ENCODE data around the gene ELANE. TPM values are rescaled to one million over a fixed set of nuclear protein-coding genes. Genes with fewer than 3 reads are reported as not detected.

The ELANE gene
- total RNA-seq, 2 donors from 2014 or later, result 0.67 to 0.83 TPM

DNA sequence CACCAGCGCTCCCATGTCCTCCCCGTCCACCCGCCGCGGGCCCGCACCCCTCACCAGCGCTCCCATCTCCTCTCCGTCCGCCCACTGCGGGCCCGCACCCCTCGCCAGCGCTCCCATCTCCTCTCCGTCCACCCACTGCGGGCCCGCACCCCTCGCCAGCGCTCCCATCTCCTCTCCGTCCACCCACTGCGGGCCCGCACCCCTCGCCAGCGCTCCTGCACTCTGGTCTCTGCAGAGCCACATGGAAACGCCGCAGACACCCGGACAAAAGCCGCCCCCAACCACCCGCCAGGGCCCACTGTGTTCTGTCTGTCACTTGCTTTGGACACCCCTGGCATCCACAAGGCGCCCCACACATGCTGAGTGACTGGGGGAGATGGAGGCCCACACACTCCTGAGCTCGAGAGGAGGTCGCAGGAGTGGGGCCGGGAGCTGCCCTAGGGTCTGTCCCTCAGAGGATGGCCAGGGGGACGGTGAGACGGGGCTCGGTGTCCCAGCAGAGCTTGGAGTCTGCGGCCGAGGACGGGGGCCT lies 14.7 kb downstream of the ELANE start:
- peaks cover 0 to 27% of the 10 kb centered on the region in 2 donors for H3K4me1 ChIP-seq
- peaks cover 20% of the 10 kb centered on the region for H3K36me3 ChIP-seq
- TF ChIP-seq, protein P1, sequence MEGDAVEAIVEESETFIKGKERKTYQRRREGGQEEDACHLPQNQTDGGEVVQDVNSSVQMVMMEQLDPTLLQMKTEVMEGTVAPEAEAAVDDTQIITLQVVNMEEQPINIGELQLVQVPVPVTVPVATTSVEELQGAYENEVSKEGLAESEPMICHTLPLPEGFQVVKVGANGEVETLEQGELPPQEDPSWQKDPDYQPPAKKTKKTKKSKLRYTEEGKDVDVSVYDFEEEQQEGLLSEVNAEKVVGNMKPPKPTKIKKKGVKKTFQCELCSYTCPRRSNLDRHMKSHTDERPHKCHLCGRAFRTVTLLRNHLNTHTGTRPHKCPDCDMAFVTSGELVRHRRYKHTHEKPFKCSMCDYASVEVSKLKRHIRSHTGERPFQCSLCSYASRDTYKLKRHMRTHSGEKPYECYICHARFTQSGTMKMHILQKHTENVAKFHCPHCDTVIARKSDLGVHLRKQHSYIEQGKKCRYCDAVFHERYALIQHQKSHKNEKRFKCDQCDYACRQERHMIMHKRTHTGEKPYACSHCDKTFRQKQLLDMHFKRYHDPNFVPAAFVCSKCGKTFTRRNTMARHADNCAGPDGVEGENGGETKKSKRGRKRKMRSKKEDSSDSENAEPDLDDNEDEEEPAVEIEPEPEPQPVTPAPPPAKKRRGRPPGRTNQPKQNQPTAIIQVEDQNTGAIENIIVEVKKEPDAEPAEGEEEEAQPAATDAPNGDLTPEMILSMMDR (IDR thresholded peaks at IDR 0.05), result no peak
- H3K9me3 ChIP-seq, result no peaks in the 10 kb centered on the region
- no peak overlapping the region for H3K27ac ChIP-seq
- DNase-seq (ENCODE audit: low spot score), result no peak
- H3K4me3 ChIP-seq, result no peak overlapping the region
- H3K27me3 ChIP-seq, result no peaks in the 10 kb centered on the region

DNA sequence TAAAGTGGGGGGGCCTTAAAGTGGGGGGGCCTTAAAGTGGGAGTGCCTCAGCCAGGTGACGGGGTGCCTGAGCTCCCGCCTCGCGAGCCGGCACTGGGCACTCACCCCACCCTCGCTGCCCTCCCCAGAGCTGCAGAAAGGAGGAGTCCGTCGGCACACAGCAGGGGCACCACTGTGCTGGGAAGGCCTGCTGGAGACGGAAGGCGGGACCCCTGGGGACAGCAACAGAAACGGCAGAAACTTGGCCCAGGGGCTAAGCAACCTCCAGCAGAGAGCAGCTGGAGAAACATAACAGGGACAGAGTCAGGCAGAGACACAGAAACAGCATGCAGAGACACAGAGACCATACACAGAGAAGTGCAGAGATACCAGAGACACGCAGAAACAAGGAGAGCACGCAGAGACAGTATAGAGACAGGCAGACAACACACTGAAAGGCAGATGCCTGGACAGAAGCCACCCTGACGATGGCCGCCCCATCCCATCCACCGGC lies 15.2 kb downstream of the ELANE start:
- no peaks in the 10 kb centered on the region for H3K27me3 ChIP-seq
- H3K4me3 ChIP-seq, result no peak overlapping the region
- H3K27ac ChIP-seq, result no peak overlapping the region
- no peaks in the 10 kb centered on the region for H3K9me3 ChIP-seq
- peaks cover 20% of the 10 kb centered on the region for H3K36me3 ChIP-seq
- H3K4me1 ChIP-seq, result peaks cover 0 to 24% of the 10 kb centered on the region in 2 donors
- TF ChIP-seq, protein P1 (IDR thresholded peaks at IDR 0.05), result no peak
- no peak for DNase-seq (ENCODE audit: low spot score)

DNA sequence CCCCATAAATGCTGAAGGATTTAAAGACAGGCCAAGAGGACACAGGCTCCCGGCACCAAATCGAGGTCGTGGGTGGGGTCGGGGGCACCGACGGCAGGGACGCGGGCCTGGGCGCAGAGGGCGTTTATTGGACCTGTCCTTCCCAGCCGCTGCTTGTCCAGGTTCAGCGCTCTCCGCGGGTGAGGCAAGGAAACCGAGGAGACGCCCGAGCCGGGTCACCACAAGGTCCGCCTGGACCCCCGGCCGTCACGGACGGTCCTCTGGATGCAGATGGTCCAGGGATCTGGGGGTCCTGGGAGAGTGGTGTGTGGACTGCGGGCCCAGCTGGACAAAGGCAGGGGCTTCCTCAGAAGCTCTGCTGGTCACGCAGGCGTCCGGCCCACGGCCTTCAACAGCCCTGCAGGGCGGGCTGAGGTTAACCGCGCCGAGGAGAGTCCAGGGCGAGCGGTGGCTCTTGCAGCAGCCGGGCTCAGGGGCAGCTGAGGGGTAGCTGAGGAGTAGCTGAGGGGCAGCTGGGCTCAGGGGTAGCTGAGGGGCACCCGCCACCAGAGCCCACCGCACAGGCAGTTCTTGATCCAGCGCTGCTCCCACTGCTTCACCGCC lies 15.9 kb downstream of the ELANE start:
- no peaks in the 10 kb centered on the region for H3K27me3 ChIP-seq
- H3K9me3 ChIP-seq, result no peaks in the 10 kb centered on the region
- peaks cover 20% of the 10 kb centered on the region for H3K36me3 ChIP-seq
- peaks cover 0 to 21% of the 10 kb centered on the region in 2 donors for H3K4me1 ChIP-seq
- no peak overlapping the region for H3K27ac ChIP-seq
- TF ChIP-seq, protein P1 (IDR thresholded peaks at IDR 0.05), result no peak
- no peak overlapping the region for H3K4me3 ChIP-seq
- no peak for DNase-seq (ENCODE audit: low spot score)

DNA sequence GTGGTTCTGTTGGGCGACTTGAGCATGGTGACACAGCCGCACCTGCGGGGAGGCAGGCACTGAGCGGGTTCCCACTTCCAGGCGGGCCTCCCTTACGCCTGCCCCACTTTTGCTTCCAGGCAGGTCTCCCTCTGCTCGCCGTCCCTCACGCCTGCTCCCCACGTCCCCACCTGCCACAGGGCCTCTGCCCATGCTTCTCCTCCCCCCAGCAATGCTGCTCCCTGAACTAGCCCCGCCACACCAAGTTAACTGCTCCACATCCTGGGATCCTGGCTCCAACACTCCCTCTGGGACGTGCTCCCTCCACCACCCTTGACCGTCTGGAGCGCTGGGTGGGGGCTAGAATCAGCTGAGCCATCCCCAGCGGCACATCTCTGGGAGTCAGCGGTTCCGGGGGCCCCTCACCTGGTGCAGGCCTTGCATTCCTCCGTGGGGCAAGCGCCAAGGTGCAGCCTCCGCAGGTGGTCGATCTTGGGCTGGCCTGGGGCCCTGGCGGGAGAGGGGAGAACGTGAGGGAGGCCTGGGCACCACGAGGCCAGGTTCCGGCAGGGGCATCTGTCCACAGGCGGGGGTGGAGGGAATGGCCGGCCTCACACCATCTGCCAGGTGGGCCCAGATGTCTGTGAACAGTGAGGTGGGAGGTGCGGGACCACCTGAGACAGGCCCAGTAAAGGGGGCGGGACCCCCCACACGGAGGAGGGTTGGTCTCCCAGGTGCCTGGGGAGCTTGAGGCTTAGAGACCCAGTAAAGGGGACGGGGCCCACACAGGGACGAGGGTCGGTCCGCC lies 16.5 kb downstream of the ELANE start:
- H3K27me3 ChIP-seq, result no peaks in the 10 kb centered on the region
- no peak for DNase-seq (ENCODE audit: low spot score)
- TF ChIP-seq, protein P1 (IDR thresholded peaks at IDR 0.05), result no peak
- peak overlapping the region; percentile 68 to 78 for H3K27ac ChIP-seq
- peaks cover 0 to 14% of the 10 kb centered on the region in 2 donors for H3K4me1 ChIP-seq
- peaks cover 24% of the 10 kb centered on the region for H3K36me3 ChIP-seq
- H3K4me3 ChIP-seq, result no peak overlapping the region
- no peaks in the 10 kb centered on the region for H3K9me3 ChIP-seq

DNA sequence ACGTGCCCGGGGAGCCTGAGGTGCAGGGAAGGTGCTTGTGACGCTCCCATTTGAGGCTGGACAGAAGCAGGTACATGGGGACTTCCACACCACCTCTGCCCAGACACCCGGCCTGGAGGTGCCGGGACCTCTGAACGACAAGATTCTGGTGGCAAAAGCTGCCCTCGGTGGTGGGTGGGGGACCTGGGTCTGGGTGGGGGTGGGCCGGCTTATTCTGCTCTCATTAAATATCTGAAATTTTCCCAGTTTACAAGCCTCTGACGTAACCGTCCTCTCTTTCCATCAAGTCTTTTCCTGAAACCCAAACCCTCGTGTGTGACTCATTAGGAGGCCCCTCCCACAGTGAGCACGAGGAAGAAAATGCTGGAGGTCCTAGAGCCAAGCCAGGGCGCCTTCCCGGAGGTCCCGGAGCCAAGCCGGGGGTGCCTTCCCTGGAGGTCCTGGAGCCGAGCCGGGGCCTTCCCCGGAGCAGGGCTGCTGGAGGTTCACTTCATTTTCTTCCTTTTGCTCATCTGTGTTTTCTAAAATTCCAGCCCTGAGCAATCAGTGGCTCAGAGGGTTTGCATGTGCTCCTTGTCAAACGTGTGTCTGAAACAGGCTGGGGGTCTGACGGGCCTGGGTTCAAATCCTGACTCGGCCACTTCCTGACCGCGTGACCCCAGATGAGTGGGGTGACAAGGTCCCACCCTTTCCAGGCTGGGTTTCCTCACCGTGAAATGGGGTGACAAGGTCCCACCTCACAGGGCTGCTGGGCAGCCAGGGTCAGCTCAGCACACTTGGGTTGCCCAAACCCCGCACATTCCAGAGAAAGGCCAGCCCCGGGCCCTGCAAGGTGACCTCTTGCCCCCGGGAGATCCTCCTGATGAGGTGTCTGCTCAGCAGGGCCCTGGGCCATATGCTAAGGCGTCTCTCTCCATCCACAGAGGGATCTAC lies 17.4 kb downstream of the ELANE start:
- H3K4me1 ChIP-seq, result peaks cover 0 to 13% of the 10 kb centered on the region in 2 donors
- DNase-seq (ENCODE audit: low spot score), result peak; percentile 87
- no peak overlapping the region for H3K4me3 ChIP-seq
- no peaks in the 10 kb centered on the region for H3K9me3 ChIP-seq
- H3K27me3 ChIP-seq, result no peaks in the 10 kb centered on the region
- peak overlapping the region; percentile 68 to 78 for H3K27ac ChIP-seq
- TF ChIP-seq, protein P1 (IDR thresholded peaks at IDR 0.05), result no peak
- peaks cover 29% of the 10 kb centered on the region for H3K36me3 ChIP-seq
